ENCODE results near the gene APC2.

GRCh38 chr19:1422943-1423342 lies 27.0 kb upstream of the APC2 start:
- TF ChIP-seq TAF1 (IDR thresholded peaks at IDR 0.05; ENCODE audit: low read depth) (no peak), EP300 (conservative IDR thresholded peaks at IDR 0.05; ENCODE audit: poor library complexity, severe bottlenecking) (no peak), CTCF (IDR thresholded peaks at IDR 0.05; ENCODE audit: poor library complexity, severe bottlenecking) (no peak), EZH2 (IDR thresholded peaks at IDR 0.05; ENCODE audit: borderline replicate concordance, insufficient read depth, low read length, poor library complexity, severe bottlenecking) (no peak), POLR2AphosphoS5 (IDR thresholded peaks at IDR 0.05) (no peak), SMC3 (conservative IDR thresholded peaks at IDR 0.05; ENCODE audit: poor library complexity) (no peak)
- TF ChIP-seq, protein P1, sequence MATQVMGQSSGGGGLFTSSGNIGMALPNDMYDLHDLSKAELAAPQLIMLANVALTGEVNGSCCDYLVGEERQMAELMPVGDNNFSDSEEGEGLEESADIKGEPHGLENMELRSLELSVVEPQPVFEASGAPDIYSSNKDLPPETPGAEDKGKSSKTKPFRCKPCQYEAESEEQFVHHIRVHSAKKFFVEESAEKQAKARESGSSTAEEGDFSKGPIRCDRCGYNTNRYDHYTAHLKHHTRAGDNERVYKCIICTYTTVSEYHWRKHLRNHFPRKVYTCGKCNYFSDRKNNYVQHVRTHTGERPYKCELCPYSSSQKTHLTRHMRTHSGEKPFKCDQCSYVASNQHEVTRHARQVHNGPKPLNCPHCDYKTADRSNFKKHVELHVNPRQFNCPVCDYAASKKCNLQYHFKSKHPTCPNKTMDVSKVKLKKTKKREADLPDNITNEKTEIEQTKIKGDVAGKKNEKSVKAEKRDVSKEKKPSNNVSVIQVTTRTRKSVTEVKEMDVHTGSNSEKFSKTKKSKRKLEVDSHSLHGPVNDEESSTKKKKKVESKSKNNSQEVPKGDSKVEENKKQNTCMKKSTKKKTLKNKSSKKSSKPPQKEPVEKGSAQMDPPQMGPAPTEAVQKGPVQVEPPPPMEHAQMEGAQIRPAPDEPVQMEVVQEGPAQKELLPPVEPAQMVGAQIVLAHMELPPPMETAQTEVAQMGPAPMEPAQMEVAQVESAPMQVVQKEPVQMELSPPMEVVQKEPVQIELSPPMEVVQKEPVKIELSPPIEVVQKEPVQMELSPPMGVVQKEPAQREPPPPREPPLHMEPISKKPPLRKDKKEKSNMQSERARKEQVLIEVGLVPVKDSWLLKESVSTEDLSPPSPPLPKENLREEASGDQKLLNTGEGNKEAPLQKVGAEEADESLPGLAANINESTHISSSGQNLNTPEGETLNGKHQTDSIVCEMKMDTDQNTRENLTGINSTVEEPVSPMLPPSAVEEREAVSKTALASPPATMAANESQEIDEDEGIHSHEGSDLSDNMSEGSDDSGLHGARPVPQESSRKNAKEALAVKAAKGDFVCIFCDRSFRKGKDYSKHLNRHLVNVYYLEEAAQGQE (IDR thresholded peaks at IDR 0.05; ENCODE audit: borderline replicate concordance): no peak

All from neural cell (in vitro differentiated cells).